ENCODE results near the gene MAB21L3.

DNA sequence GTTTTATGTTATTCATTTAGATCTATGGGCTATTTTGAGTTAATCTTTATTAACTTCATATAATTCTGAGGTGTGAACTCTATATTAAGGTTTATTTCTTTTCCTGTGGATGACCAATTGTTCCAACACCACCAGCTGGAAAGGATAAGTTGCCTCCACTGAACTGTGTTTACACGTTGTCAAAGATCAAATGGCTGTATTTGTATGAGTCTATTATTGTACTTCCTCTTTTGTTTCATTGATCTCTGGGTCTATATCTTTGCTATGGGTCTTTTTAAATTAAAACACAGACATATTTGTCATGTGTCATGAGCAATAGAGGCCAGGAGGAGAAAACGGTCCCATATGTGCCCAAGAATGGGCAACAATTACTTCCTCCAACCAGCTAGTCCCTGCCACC is 5.2 kb upstream of the MAB21L3 start:
- TF ChIP-seq, protein P1, sequence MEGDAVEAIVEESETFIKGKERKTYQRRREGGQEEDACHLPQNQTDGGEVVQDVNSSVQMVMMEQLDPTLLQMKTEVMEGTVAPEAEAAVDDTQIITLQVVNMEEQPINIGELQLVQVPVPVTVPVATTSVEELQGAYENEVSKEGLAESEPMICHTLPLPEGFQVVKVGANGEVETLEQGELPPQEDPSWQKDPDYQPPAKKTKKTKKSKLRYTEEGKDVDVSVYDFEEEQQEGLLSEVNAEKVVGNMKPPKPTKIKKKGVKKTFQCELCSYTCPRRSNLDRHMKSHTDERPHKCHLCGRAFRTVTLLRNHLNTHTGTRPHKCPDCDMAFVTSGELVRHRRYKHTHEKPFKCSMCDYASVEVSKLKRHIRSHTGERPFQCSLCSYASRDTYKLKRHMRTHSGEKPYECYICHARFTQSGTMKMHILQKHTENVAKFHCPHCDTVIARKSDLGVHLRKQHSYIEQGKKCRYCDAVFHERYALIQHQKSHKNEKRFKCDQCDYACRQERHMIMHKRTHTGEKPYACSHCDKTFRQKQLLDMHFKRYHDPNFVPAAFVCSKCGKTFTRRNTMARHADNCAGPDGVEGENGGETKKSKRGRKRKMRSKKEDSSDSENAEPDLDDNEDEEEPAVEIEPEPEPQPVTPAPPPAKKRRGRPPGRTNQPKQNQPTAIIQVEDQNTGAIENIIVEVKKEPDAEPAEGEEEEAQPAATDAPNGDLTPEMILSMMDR (IDR thresholded peaks at IDR 0.05), result no peak
- TF ChIP-seq POLR2A (IDR thresholded peaks at IDR 0.05), result no peak
